GM12878 (cell line): ENCODE data around the gene QRFP. TPM values are rescaled to one million over a fixed set of nuclear protein-coding genes. Genes with fewer than 3 reads are reported as not detected.

Experiments used
- ATAC-seq: fragments of 200-7000 bp; cut with Tn5 transposase; 3 replicates; pipeline ENCODE4 v1.9.1; 2020; ENCODE audit warnings: mild to moderate bottlenecking, moderate library complexity
- BruUV-seq: library from RNA; stranded (reverse); fragments of 400-500 nt; replicated peaks from 2 replicates; lab custom pipeline; 2021; lab: Mats Ljungman, UMichigan
- CTCF ChIA-PET: fragments of 300-600 bp; sonication (Branson Sonifier 250); formaldehyde crosslinking; extraction: SDS; loops from one replicate; lab custom pipeline; 2021; ENCODE audit warnings: inconsistent platforms; lab: Yijun Ruan, JAX
- POLR2A ChIA-PET: fragments of 350-600 bp; formaldehyde crosslinking; extraction: SDS; loops from one replicate; lab custom pipeline; 2021; ENCODE audit warnings: inconsistent platforms; lab: Charles Lee
- RAD21 ChIA-PET: fragments of 300-600 bp; sonication (Branson Sonifier 250); formaldehyde crosslinking; loops from one replicate; lab custom pipeline; 2023; ENCODE audit warnings: antibody characterized with exemption; ENCODE audit not compliant: unreplicated experiment; lab: Charles Lee
- SMC1A ChIA-PET: fragments of 300-600 bp; sonication (Branson Sonifier 250); formaldehyde crosslinking; loops from one replicate; lab custom pipeline; 2023; ENCODE audit not compliant: unreplicated experiment, uncharacterized antibody; lab: Charles Lee
- DNase-seq: peaks from one replicate; pipeline ENCODE4 v3.0.0-alpha.2; 2011; ENCODE audit warnings: low read depth, low spot score
- FAIRE-seq: peaks from 3 replicates; lab custom pipeline; 2011; peaks lifted over from hg19 to GRCh38; lab: Jason Lieb, UNC
- H2AFZ ChIP-seq: 2 replicates; pipeline ENCODE4 v1.6.0; 2011; ENCODE audit warnings: low read depth, low read length, control low read depth; ENCODE audit not compliant: control insufficient read depth
- H3K27ac ChIP-seq: 2 replicates; pipeline ENCODE4 v1.5.1; 2011; ENCODE audit warnings: control low read depth; ENCODE audit not compliant: control insufficient read depth, insufficient read depth
- H3K27me3 ChIP-seq, 2 experiments: replicated peaks in 1 of 2; 2 replicates each; pipeline versions ENCODE4 v1.6.0 to v1.6.1; 2011; ENCODE audit warnings: low read length in 1 of 2; ENCODE audit not compliant: control insufficient read depth in 2 of 2, insufficient read depth in 2 of 2
- H3K36me3 ChIP-seq, 2 experiments: 2 replicates each; pipeline ENCODE4 v1.5.1; 2011; ENCODE audit warnings: low read length in 1 of 2; ENCODE audit not compliant: control insufficient read depth in 2 of 2, insufficient read depth in 2 of 2
- H3K4me1 ChIP-seq: 2 replicates; pipeline ENCODE4 v1.6.1; 2011; ENCODE audit warnings: mild to moderate bottlenecking, low read length, moderate library complexity, mixed read lengths; ENCODE audit not compliant: control insufficient read depth, insufficient read depth
- H3K4me2 ChIP-seq: 2 replicates; pipeline ENCODE4 v1.6.0; 2011; ENCODE audit warnings: control low read depth; ENCODE audit not compliant: control insufficient read depth, insufficient read depth
- H3K4me3 ChIP-seq: fragments of 200-600 bp; sonication (generic); 2 replicates; pipeline ENCODE4 v1.5.1; 2016
- H3K79me2 ChIP-seq: 2 replicates; pipeline ENCODE4 v1.6.0; 2011; ENCODE audit warnings: low read length; ENCODE audit not compliant: control insufficient read depth, insufficient read depth
- H3K9ac ChIP-seq: 2 replicates; pipeline ENCODE4 v1.8.0; 2011; ENCODE audit warnings: low read length, control low read depth, mixed read lengths; ENCODE audit not compliant: control insufficient read depth, insufficient read depth
- H3K9me3 ChIP-seq: replicated peaks from 3 replicates; pipeline ENCODE4 v1.5.1; 2011; ENCODE audit warnings: mild to moderate bottlenecking, low read length; ENCODE audit not compliant: control insufficient read depth, insufficient read depth
- H4K20me1 ChIP-seq: 2 replicates; pipeline ENCODE4 v1.6.0; 2011; ENCODE audit not compliant: control insufficient read depth, insufficient read depth
- EZH2 ChIP-seq: IDR thresholded peaks from 2 replicates; pipeline ENCODE4 v1.6.1; 2012; ENCODE audit warnings: low read depth, mild to moderate bottlenecking, control low read depth, inconsistent platforms, low read length, borderline replicate concordance; ENCODE audit not compliant: control insufficient read depth
- HDGF ChIP-seq: fragments of 450-650 bp; IDR thresholded peaks from 2 replicates; pipeline ENCODE4 v1.6.1; 2016; ENCODE audit warnings: antibody characterized with exemption
- RAD21 ChIP-seq: IDR thresholded peaks from 2 replicates; pipeline ENCODE4 v1.6.1; 2011; ENCODE audit warnings: mild to moderate bottlenecking, low read depth, low read length, moderate library complexity; ENCODE audit not compliant: insufficient read depth
- SREBF1 ChIP-seq: IDR thresholded peaks from 2 replicates; pipeline ENCODE4 v1.6.1; 2012; ENCODE audit warnings: mild to moderate bottlenecking, low read length
- STAT1 ChIP-seq: fragments of 450-650 bp; conservative IDR thresholded peaks from 2 replicates; pipeline ENCODE4 v1.6.1; 2014; ENCODE audit warnings: antibody characterized with exemption, mild to moderate bottlenecking
- YY1 ChIP-seq: IDR thresholded peaks from 2 replicates; pipeline ENCODE4 v1.6.1; 2011; ENCODE audit warnings: low read depth, mild to moderate bottlenecking, low read length
- ZNF217 ChIP-seq: fragments of 450-650 bp; IDR thresholded peaks from 2 replicates; pipeline ENCODE4 v1.6.1; 2017; ENCODE audit warnings: antibody characterized with exemption, mild to moderate bottlenecking
- WGBS: methylation state at CpG from one replicate; pipeline ENCODE4 v1.1.6; 2016; ENCODE audit warnings: low lambda C conversion rate; ENCODE audit not compliant: insufficient replicate concordance, insufficient coverage; ENCODE audit errors: missing lambda C conversion rate; 5-methylcytosine and 5-hydroxymethylcytosine counted together
- in situ Hi-C: fragments of 300-500 bp; cut with MboI; formaldehyde crosslinking; loops from 9 replicates; pipeline ENCODE4 v1.14.3; 2018; ENCODE audit warnings: mixed read lengths
- intact Hi-C: fragments of 100-400 bp; cut with micrococcal nuclease; formaldehyde crosslinking; loops from one replicate; pipeline ENCODE4 v1.14.2; 2022; ENCODE audit not compliant: unreplicated experiment
- polyA plus RNA-seq, 11 experiments: library from polyadenylated mRNA; depleted of rRNA in 4 of 11; unstranded in 6 of 11; stranded (reverse) in 5 of 11; fragments of >200 nt; fragmentation: Nextera tagmentation in 4 of 11; fragmentation: Illumina TruSeq in 1 of 11; extraction: Ambion mirVana in 4 of 11; extraction: Trizol in 1 of 11; gene quantifications; 1 replicate in 1 of 11; 2 replicates in 10 of 11; pipeline versions ENCODE4 v1.2.1 to v1.2.3, GENCODE V29; 2011 to 2016; ENCODE audit warnings: inconsistent platforms in 2 of 11, missing spikeins in 2 of 11, low read depth in 1 of 11
- total RNA-seq, 4 experiments: library from RNA; depleted of rRNA in 3 of 4; stranded (reverse); fragments of >200 nt in 3 of 4; fragmentation: Illumina TruSeq in 1 of 4; extraction: Trizol in 1 of 4; gene quantifications; 2 replicates each; pipeline versions ENCODE4 v1.2.1 to v1.2.3, GENCODE V29; 2013 to 2021
- TF ChIP-seq, protein P1 (sequence below): fragments of 450-650 bp; IDR thresholded peaks from 2 replicates; pipeline ENCODE4 v1.6.1; 2016; ENCODE audit warnings: mild to moderate bottlenecking, moderate library complexity, borderline replicate concordance
- TF ChIP-seq, protein P2 (sequence below): fragments of 450-650 bp; IDR thresholded peaks from 2 replicates; pipeline ENCODE4 v1.6.1; 2016; ENCODE audit warnings: mild to moderate bottlenecking
- TF ChIP-seq, protein P3 (sequence below): fragments of 450-650 bp; formaldehyde crosslinking; IDR thresholded peaks from 2 replicates; pipeline ENCODE4 v1.5.0; 2022; ENCODE audit warnings: mild to moderate bottlenecking, missing genetic modification characterization
- TF ChIP-seq, protein P4 (sequence below): fragments of 150-350 bp; IDR thresholded peaks from 2 replicates; pipeline ENCODE4 v1.6.1; 2016; ENCODE audit warnings: low read depth, low read length

Gene QRFP
- total and polyA plus RNA-seq, 10 of the 15 experiments (the other 5 are each of a cell fraction or from before 2014, with no cell fraction given), result not detected

DNA sequence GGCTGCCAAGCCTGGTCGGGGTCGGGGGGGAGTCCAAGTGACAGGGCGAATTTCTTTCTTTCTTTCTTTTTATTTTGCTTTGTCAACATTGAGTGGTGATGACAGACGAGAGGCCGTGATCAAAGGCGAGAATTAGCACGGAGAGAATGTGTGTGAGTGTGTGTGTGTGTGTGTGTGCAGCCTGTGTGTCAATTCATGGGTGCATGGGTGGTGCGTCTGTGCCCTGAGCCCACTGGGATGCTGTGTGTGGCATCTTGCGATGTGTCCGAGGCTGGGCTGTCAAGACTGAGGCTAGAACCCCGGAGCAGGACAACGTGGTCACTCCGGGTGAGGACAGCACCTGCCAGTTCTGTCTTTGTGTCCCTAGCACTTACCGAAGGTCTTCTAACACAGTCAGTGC, 47.2 kb upstream of the QRFP start:
- no peak overlapping the region for H3K4me2 ChIP-seq
- peaks cover 6% of the 10 kb centered on the region; the same call in 1 of the 2 replicates for H4K20me1 ChIP-seq
- H3K9me3 ChIP-seq, result no peaks in the 10 kb centered on the region
- H3K36me3 ChIP-seq, result no peaks in the 10 kb centered on the region
- in situ Hi-C loops (loop anchor here (5.0 kb wide), 3 partner anchors 76 to 236 kb away; no protein-coding TSS in a partner anchor), intact Hi-C loops (no loop called here)
- ChIA-PET CTCF (interaction anchor here (0.6 to 3.5 kb wide), 5 partner anchors 37 to 80 kb away, joined by 3 to 36 read pairs (median 5); no protein-coding TSS in a partner anchor), SMC1A (interaction anchor here (1.7 to 2.4 kb wide), 2 partner anchors 49 to 74 kb away, joined by 4 to 10 read pairs; no protein-coding TSS in a partner anchor), RAD21 (interaction anchor here (1.0 to 2.4 kb wide), 2 partner anchors 74 to 103 kb away, joined by 5 to 7 read pairs; no protein-coding TSS in a partner anchor), POLR2A (no interaction called here)
- H3K27me3 ChIP-seq, result peaks cover 3 to 9% of the 10 kb centered on the region in 2 experiments; a peak in 3 of 4 replicates
- ATAC-seq, result no peak
- 23% methylated on average over 14 of the region's 14 CpGs for WGBS
- no peak overlapping the region for H3K27ac ChIP-seq
- BruUV-seq, result no TSS peak
- no peak overlapping the region for H3K9ac ChIP-seq
- H3K4me3 ChIP-seq, result no peak overlapping the region
- H3K79me2 ChIP-seq, result no peaks in the 10 kb centered on the region
- H3K4me1 ChIP-seq, result no peaks in the 10 kb centered on the region
- no peak overlapping the region for H2AFZ ChIP-seq
- DNase-seq, result no peak
- FAIRE-seq, result no peak
- TF ChIP-seq, protein P1, sequence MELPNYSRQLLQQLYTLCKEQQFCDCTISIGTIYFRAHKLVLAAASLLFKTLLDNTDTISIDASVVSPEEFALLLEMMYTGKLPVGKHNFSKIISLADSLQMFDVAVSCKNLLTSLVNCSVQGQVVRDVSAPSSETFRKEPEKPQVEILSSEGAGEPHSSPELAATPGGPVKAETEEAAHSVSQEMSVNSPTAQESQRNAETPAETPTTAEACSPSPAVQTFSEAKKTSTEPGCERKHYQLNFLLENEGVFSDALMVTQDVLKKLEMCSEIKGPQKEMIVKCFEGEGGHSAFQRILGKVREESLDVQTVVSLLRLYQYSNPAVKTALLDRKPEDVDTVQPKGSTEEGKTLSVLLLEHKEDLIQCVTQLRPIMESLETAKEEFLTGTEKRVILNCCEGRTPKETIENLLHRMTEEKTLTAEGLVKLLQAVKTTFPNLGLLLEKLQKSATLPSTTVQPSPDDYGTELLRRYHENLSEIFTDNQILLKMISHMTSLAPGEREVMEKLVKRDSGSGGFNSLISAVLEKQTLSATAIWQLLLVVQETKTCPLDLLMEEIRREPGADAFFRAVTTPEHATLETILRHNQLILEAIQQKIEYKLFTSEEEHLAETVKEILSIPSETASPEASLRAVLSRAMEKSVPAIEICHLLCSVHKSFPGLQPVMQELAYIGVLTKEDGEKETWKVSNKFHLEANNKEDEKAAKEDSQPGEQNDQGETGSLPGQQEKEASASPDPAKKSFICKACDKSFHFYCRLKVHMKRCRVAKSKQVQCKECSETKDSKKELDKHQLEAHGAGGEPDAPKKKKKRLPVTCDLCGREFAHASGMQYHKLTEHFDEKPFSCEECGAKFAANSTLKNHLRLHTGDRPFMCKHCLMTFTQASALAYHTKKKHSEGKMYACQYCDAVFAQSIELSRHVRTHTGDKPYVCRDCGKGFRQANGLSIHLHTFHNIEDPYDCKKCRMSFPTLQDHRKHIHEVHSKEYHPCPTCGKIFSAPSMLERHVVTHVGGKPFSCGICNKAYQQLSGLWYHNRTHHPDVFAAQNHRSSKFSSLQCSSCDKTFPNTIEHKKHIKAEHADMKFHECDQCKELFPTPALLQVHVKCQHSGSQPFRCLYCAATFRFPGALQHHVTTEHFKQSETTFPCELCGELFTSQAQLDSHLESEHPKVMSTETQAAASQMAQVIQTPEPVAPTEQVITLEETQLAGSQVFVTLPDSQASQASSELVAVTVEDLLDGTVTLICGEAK, result no peak
- TF ChIP-seq, protein P2, sequence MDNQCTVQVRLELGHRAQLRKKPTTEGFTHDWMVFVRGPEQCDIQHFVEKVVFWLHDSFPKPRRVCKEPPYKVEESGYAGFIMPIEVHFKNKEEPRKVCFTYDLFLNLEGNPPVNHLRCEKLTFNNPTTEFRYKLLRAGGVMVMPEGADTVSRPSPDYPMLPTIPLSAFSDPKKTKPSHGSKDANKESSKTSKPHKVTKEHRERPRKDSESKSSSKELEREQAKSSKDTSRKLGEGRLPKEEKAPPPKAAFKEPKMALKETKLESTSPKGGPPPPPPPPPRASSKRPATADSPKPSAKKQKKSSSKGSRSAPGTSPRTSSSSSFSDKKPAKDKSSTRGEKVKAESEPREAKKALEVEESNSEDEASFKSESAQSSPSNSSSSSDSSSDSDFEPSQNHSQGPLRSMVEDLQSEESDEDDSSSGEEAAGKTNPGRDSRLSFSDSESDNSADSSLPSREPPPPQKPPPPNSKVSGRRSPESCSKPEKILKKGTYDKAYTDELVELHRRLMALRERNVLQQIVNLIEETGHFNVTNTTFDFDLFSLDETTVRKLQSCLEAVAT, result no peak
- TF ChIP-seq, protein P3, sequence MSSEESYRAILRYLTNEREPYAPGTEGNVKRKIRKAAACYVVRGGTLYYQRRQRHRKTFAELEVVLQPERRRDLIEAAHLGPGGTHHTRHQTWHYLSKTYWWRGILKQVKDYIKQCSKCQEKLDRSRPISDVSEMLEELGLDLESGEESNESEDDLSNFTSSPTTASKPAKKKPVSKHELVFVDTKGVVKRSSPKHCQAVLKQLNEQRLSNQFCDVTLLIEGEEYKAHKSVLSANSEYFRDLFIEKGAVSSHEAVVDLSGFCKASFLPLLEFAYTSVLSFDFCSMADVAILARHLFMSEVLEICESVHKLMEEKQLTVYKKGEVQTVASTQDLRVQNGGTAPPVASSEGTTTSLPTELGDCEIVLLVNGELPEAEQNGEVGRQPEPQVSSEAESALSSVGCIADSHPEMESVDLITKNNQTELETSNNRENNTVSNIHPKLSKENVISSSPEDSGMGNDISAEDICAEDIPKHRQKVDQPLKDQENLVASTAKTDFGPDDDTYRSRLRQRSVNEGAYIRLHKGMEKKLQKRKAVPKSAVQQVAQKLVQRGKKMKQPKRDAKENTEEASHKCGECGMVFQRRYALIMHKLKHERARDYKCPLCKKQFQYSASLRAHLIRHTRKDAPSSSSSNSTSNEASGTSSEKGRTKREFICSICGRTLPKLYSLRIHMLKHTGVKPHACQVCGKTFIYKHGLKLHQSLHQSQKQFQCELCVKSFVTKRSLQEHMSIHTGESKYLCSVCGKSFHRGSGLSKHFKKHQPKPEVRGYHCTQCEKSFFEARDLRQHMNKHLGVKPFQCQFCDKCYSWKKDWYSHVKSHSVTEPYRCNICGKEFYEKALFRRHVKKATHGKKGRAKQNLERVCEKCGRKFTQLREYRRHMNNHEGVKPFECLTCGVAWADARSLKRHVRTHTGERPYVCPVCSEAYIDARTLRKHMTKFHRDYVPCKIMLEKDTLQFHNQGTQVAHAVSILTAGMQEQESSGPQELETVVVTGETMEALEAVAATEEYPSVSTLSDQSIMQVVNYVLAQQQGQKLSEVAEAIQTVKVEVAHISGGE, result no peak
- TF ChIP-seq SREBF1 (no peak), RAD21 (no peak), HDGF (no peak), EZH2 (no peak), ZNF217 (no peak), YY1 (no peak), STAT1 (no peak)
- TF ChIP-seq, protein P4, sequence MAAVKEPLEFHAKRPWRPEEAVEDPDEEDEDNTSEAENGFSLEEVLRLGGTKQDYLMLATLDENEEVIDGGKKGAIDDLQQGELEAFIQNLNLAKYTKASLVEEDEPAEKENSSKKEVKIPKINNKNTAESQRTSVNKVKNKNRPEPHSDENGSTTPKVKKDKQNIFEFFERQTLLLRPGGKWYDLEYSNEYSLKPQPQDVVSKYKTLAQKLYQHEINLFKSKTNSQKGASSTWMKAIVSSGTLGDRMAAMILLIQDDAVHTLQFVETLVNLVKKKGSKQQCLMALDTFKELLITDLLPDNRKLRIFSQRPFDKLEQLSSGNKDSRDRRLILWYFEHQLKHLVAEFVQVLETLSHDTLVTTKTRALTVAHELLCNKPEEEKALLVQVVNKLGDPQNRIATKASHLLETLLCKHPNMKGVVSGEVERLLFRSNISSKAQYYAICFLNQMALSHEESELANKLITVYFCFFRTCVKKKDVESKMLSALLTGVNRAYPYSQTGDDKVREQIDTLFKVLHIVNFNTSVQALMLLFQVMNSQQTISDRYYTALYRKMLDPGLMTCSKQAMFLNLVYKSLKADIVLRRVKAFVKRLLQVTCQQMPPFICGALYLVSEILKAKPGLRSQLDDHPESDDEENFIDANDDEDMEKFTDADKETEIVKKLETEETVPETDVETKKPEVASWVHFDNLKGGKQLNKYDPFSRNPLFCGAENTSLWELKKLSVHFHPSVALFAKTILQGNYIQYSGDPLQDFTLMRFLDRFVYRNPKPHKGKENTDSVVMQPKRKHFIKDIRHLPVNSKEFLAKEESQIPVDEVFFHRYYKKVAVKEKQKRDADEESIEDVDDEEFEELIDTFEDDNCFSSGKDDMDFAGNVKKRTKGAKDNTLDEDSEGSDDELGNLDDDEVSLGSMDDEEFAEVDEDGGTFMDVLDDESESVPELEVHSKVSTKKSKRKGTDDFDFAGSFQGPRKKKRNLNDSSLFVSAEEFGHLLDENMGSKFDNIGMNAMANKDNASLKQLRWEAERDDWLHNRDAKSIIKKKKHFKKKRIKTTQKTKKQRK, result no peak
